ENCODE results near the gene KLHL5. TPM values are rescaled to one million over a fixed set of nuclear protein-coding genes. Genes with fewer than 3 reads are reported as not detected.
A peak's percentile ranks its signal among the peaks of the same experiment; 100 is the strongest.

The KLHL5 gene
- total and polyA plus RNA-seq, 9 of the 15 experiments (the other 6 are each of a cell fraction or from before 2014, with no cell fraction given): 8.0 to 30.8 (median 22.1) TPM

- peak; percentile 51; the same call in 1 of the 2 replicates for TF ChIP-seq JUND (IDR thresholded peaks at IDR 0.05; ENCODE audit: borderline replicate concordance, low read depth, low read length)
- TF ChIP-seq JUND (tag; IDR thresholded peaks at IDR 0.05; ENCODE audit: borderline replicate concordance, low read depth, low read length): peak; percentile 17; the same call in 2 of the 3 replicates
- peak; percentile 25; the same call in 1 of the 2 replicates for TF ChIP-seq MGA (IDR thresholded peaks at IDR 0.05)
- TF ChIP-seq ARID3A (IDR thresholded peaks at IDR 0.05; ENCODE audit: borderline replicate concordance, low read depth, low read length): 0 out of 2 replicates have a peak, but pooled peaks have one; percentile 11
Measured at GRCh38 chr4:39032218-39033085, 29.6 kb upstream of the KLHL5 start, which contains the start of gene TMEM156 (continued).
